Limb (tissue), 2 donors: ENCODE measurements around the gene TLE1.
A peak's percentile ranks its signal among the peaks of the same experiment; 100 is the strongest.

Source experiments
- DNase-seq, 2 donors: peaks; one replicate each; pipeline ENCODE4 v3.0.0-alpha.2; 2016; ENCODE audit errors: extremely low spot score in 2 of 2

TLE1 gene

DNA sequence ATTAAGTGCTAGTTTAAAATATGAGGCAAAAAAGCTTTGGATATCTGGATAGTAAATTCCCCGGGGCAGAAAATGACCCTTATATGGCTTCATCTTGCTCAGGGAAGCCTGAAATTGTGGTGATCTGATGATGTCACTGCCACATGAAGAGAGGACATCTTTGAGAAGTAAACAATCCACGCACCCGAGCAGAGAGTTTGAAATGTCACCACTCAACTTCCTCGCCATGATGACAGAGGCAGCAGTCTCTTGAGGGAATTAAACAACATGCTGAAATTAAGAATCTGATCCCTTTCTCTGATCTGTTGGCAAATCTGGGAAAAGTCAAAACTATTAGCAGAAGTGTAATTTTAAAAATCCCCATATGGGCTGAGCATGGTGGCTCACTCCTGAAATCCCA is 110.0 kb downstream of the TLE1 start:
- DNase-seq, result no peak

- DNase-seq, result no peak
Measured at GRCh38 chr9:81578606-81579005, 110.7 kb downstream of the TLE1 start.

DNA sequence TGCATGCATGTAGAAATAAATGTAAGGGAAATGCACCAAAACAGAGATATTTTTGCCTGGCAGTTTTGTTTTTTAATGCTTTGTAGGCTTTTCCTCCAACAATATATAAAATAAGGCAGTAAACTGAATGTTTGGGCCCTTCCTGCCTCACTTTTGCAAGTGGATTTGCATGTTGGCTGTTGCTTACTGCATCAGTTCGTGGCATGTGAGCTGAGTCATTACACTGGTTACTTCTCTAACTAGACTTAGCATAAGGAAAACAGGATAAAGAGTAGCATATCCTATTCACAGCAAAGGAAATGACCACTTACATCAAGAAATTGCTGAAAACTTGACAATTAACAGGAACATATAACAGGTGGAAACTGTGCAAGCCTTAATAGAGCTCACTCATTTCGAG is 113.4 kb downstream of the TLE1 start:
- DNase-seq, result no peak

- DNase-seq, result no peak
Measured at GRCh38 chr9:81574405-81574804, 114.9 kb downstream of the TLE1 start.

GRCh38 chr9:81573415-81574321 is 115.7 kb downstream of the TLE1 start:
- no peak for DNase-seq

- DNase-seq, result no peak
Measured at GRCh38 chr9:81570083-81570482, 119.3 kb downstream of the TLE1 start.

- no peak for DNase-seq
Measured at GRCh38 chr9:81566074-81566698, 123.2 kb downstream of the TLE1 start.

- DNase-seq, result no peak
Measured at GRCh38 chr9:81565609-81566008, 123.7 kb downstream of the TLE1 start.

DNA sequence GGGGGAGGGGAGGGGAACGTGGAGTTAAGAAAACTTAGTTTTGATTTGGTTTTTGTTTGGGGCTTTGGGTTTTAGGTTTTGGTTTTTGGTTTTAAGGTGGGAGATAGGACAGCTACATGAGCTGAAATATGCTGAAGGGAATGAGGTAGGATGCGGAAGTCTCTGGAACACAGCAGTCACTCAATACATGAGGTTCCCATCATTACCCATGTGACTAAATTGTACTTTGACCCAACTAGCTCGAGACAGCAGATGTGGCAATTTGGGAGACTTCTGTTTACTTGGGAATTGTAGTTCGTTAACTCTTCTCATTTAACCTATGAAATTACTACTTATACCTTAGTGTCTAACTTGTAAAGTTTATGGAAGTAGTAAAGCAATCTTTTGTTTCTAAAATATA is 124.2 kb downstream of the TLE1 start:
- DNase-seq, result no peak

DNA sequence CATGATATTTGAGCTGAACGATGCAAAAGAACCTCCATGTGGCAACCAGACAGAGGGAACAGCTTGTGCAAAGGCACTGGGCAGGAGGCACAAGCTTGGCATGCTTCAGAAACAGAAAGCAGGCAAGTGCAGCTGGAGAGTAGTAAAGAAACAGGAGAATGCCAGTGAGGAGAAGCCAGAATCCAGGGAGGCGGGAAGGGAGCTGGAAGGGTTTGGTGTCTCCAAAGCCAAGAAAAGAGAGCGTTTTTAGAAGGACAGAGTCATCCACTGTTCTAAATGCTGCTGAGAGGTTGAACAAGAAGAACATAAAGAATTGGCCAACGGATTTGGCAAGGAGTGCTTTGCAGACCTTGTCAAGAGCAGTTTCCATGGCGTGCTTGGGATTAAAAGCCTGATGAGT is 124.7 kb downstream of the TLE1 start:
- no peak for DNase-seq

DNA sequence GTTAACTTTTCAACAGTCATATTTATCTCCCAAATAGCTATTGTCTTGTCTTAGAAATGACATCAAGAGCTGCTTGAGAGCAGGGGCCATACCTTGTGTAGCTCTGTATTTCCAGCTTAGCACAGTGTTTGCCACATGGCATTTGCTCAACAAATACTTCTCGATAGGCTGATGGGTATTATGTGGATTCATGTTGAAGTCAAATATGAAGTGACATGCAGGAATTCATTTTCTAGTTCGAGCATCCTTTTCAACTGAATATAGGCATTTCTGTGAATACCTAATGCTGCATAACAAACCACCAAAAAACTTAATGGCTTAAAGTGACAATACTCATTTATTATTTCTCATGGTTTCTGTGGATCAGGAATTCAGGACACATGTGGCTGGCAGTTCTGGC is 125.6 kb downstream of the TLE1 start:
- no peak for DNase-seq

DNA sequence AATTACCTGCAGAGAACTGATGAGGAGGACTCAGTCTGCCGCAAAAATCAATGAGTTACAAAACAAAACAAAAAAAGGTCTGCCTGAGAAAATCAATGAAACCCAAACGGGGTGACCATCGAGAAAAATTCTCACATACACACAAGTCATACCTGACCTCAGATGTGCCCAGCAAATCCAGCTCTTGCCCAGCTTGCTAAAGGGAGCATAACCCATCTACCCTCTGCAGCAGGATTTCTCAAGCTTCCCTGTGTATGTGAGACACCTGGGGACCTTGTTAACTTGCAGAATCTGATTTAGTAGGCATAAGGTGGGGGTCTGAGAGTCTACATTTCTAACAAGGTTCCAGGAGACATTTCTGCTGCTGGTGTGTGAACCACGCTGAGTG is 126.3 kb downstream of the TLE1 start:
- DNase-seq, result no peak

DNA sequence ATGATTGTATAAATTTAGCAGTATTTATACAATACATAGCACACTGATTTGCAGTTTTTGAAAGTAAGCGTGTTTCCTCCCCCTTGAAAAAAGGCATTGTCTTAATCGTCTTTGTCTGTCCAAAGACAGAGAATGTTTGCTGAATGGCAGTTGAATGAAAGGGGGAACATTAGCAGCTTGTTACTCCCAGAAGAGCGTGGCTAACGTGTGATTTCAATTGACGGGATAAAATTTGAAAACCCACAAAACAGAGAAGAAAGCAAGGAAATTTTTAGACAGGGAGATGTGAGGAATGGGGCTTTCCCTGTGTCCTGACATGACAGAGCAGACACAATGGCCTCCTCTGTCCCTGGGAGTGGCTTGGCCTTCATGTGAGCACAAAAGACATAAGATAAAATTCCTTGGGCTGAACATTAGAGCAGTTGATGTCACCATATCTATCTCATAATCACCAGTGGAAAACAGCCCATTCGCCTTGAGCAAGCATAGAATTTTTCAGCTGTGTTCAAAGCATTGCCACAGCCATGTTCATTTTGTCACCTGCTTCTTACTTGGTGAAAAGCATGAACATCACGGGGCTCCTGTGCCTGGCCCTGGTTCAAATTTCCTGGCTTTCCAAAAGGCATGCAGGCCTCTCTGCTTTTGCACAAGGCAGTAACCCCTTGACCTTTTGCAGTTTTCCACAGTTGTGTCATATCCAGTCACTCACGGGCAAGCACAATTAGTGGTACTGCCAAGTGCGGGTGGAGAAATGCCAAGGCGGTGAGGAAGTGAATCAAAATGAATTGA is 126.9 kb downstream of the TLE1 start:
- DNase-seq, result no peak

DNA sequence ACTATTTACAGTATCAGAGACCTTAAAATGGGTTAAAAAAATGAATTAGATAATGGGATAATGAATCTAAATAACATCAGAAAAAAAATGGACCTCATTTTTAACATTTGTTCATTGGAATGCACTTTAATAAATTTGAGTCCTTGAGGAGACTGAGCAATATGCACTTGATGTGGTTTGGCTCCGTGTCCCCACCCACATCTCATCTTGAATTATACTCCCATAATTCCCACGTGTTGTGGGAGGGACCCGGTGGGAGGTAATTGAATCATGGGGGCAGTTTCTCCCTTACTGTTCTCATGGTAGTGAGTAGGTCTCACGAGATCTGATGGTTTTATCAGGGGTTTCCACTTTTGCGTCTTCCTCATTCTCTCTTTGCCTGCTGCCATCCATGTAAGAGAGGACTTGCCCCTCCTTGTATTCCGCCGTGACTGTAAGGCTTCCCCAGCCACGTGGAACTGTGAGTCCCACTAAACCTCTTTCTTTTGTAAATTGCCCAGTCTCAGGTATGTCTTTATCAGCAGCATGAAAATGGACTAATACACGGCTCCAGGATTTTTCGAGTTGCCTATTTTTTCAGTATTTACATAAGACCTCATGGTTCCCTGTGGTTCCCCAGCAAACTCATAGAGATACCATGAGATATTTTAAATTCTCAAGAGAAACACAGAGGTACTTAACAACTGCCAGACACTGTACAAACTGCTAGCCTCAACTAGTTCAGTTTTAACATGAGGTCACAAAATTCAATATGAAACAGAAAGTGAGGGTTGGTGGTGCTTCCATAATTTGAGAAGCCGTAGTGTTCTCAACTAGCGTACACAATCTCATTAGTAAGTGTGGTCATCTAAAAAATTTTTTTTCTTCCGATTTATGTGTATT is 128.3 kb downstream of the TLE1 start:
- no peak for DNase-seq

DNA sequence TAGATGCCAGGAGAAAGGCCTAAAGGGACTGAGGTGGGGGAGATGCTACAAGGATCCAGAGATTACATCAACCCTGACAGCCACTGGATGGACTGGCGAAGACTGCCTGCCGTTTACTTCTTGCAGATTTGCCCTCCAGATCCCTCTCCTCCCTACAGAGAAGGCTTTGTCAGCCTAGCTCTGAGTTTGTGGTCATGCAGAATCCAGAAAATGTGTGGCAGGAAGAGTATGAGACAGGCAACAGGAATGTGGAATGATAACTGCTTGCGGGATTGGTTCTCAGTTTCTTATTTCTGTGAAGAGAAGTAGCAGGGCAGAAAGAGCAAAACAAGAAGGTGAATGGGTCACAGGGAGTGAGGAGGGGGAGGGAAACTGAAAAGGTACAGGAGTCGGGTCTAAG is 129.6 kb downstream of the TLE1 start:
- no peak for DNase-seq

- DNase-seq, result no peak
Measured at GRCh38 chr9:81559197-81559596, 130.2 kb downstream of the TLE1 start.

DNA sequence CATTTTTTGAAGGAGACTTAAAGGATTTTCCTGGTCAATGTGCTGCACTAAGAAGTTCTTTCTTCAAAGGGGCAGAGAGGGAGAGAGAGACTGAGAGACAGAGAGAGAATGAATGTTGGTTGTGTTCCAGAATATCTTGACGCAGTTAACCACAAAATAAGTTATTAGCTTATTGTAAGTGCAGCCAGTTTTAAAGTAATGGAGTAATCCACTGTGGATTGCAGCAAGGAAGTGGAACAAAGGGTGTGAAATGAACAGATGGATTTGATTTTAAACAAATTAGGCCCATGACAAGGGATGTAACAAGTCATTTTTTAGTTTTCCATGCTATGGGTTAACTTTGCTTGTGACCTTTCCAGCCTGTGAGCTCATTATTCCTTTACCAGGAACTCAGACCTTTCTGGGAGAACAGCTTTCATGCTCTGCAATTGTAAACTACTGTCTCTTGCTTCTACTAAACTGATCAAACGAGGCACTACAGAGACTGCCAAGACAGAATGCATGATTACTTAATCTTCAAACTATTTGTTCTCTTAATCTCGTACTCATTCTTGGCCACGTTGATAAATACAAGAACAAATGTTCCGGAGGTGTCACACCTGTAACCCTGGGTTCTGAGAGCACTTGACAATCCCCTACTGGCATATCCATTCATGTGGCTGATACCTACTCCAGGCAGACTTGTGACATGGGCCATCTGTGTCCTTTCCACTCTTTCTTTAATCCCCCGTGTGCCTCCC is 131.1 kb downstream of the TLE1 start:
- peak in 1 of 2 donors; percentile 80 for DNase-seq

DNA sequence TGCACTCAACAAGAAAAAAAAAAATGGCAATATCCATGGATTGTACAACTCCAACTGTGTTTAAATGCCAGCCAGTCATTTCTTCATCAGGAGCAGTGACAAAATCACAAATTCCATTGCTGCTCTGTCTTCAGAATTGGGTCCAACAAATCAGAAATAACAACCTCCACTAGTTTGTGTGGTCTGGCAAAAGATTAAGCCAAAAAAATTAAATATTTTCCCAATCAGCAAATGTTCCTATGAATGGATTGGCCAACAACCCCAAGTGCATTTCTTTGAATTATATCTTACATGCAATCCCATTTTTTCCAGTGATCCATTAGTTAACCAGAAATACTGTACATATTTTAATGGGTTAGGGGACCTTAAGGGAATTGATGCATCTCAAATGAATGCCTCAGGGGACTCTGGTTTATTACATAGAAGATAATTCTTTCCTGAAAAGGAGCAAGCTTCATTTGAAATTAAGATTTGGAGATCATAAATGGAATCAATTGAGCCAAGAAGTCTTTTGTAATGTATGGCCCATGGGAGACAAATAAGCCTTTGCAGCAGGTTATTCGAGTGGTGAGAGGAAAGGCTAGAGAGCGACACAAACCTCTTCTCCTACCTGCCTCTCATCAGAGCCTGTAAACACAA is 131.8 kb downstream of the TLE1 start:
- DNase-seq, result no peak

DNA sequence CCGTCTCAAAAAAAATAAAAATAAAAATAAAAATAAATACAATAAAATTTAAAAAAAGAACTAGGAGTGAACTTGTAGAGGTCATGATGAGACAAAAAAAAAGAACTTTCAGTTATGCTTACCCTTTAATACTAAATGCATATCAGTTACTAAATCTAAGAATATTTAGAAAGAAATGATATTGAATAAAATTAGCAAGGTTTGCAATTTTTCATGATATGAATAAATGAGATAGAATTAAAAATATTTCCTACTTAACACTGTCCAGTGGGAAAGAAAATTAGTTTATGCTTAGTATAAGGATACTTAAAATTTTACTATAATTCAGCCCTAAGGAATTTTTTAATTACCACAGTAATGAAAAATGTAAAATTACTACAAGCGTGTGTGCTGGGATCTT is 132.4 kb downstream of the TLE1 start:
- DNase-seq, result no peak

DNA sequence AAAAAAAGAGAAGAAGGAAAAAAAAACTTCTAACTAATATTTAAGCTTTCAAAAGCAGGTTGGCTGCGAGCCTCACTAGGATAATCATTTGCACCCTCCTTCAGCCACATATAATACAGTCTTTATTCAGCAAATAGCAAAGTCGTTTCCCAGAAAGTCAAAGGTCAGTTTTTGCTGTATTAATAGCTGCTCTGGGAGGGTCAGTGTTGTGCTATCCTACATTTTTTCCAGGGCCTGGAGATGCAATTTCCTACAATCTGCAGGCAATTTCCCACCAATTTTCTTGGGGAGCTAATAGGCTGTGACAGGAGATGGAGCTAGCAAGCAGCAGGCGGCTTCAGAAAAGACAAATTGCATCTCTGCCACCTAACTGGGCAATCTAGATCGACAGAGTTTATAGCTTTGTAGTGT is 136.8 kb downstream of the TLE1 start:
- peak in 1 of 2 donors; percentile 45 for DNase-seq
